ENCODE results near the gene GALNT2. TPM values are rescaled to one million over a fixed set of nuclear protein-coding genes. Genes with fewer than 3 reads are reported as not detected.
A peak's percentile ranks its signal among the peaks of the same experiment; 100 is the strongest.

The GALNT2 gene
- total RNA-seq, 1 donor: 69.5 TPM

DNA sequence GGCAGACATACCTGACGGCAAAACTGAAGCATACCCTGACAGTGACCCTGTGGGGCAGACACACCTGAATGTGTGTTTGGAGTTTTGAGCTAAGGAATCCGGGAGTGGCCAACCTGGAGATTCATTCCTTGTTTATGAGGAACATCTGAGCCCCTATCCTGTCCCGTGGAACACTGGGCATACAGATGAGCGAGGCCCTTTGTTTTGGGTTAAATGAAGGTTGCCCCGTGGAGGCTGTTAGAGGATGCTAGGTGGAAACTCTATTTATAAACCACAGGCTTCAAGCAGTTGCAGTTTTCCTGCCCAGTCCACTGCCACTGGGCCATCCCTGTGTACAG lies 18.1 kb downstream of the GALNT2 start:
- TF ChIP-seq, protein P1, sequence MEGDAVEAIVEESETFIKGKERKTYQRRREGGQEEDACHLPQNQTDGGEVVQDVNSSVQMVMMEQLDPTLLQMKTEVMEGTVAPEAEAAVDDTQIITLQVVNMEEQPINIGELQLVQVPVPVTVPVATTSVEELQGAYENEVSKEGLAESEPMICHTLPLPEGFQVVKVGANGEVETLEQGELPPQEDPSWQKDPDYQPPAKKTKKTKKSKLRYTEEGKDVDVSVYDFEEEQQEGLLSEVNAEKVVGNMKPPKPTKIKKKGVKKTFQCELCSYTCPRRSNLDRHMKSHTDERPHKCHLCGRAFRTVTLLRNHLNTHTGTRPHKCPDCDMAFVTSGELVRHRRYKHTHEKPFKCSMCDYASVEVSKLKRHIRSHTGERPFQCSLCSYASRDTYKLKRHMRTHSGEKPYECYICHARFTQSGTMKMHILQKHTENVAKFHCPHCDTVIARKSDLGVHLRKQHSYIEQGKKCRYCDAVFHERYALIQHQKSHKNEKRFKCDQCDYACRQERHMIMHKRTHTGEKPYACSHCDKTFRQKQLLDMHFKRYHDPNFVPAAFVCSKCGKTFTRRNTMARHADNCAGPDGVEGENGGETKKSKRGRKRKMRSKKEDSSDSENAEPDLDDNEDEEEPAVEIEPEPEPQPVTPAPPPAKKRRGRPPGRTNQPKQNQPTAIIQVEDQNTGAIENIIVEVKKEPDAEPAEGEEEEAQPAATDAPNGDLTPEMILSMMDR (IDR thresholded peaks at IDR 0.05; ENCODE audit: insufficient read depth, low read depth, low read length): no peak
- no peak overlapping the region for H3K4me3 ChIP-seq (ENCODE audit: low read depth, low read length)
- no peak for DNase-seq (ENCODE audit: low read depth)

DNA sequence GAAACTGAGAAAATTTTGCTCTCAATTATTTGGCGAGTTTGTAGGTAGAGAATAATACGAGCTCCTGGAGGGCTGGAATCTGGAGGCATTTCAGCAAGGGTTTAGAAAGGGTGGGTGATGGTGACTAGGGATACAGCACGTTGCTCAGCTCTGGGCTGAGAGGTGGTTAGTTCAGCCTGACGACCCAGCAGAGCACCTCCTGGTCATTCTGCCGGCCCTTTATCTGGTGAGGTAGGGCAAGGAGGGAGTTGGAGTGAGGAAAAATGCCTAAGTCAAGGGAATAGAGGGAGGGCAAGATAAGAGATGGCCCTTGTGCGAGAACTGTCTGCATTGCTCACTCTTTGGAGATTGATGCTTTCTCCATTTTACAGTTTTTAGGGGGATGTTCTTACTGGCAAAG lies 19.1 kb downstream of the GALNT2 start:
- TF ChIP-seq, protein P1 (IDR thresholded peaks at IDR 0.05; ENCODE audit: insufficient read depth, low read depth, low read length): no peak
- no peak overlapping the region for H3K4me3 ChIP-seq (ENCODE audit: low read depth, low read length)
- DNase-seq (ENCODE audit: low read depth): no peak

DNA sequence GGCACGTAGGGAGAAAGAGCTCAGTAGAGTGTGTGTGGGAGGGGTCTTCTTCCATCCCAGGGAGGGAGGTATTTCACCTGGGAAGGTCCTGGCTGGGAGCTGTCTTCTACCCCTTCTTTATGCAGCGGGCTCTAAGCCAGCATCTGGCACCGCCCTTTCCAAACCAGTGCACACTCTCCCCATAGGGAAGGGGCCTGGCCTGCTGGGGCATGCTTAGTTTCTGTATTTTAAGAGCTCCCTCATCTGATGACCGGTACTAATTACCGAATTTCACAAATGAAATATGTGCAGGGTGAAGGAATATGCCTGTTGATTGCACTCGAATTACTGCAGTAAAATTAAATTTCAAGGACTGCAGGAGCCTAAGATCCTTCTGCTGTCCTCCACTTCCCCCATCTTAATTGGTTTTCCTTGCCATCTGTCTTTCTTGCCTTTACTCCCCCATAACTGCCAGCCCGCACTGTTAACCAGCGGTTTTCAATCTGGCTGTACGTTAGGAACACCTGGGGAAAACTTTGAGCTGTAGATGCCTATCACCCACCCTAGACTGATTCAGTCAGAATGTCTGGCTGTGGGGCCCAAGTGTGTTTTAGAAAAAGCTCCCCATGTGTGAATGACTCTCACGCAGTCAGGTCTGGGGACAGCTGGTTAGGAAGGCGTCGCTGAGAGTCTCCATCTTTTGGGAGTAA lies 20.1 kb downstream of the GALNT2 start:
- H3K4me3 ChIP-seq (ENCODE audit: low read depth, low read length): no peak overlapping the region
- no peak for DNase-seq (ENCODE audit: low read depth)
- TF ChIP-seq, protein P1 (IDR thresholded peaks at IDR 0.05; ENCODE audit: insufficient read depth, low read depth, low read length): no peak

GRCh38 chr1:230087717-230088105 lies 20.7 kb downstream of the GALNT2 start:
- H3K4me3 ChIP-seq (ENCODE audit: low read depth, low read length): no peak overlapping the region
- no peak for DNase-seq (ENCODE audit: low read depth)
- TF ChIP-seq, protein P1 (IDR thresholded peaks at IDR 0.05; ENCODE audit: insufficient read depth, low read depth, low read length): no peak

DNA sequence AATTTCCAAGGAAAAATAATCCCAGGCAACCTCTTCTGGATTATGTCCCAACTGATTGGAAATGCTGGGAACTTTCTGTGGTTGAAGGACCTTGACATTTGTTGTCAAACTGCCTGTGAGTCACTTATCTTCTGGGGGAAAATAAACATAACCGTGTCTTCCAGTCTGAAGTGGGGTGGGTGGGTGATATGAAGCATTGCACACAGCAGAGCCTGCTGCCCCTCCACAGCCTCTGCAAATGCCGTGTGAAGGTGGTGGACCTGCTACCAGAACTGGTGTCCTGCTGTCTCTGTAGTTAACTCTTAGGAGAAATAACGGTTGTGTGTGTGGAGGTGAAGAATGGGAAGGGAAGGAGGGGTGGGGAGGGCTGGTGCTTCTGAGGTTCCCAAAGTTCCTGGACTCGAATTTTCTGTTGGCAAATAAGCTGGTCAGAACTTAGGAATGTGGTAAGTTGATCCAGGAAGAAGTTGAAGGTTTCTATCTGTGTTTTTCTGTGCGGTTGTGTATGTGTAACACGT lies 23.2 kb downstream of the GALNT2 start:
- TF ChIP-seq, protein P1 (IDR thresholded peaks at IDR 0.05; ENCODE audit: insufficient read depth, low read depth, low read length): no peak
- peak; percentile 84 for DNase-seq (ENCODE audit: low read depth)
- H3K4me3 ChIP-seq (ENCODE audit: low read depth, low read length): peak overlapping the region; percentile 21

- H3K4me3 ChIP-seq (ENCODE audit: low read depth, low read length): no peak overlapping the region
- TF ChIP-seq, protein P1 (IDR thresholded peaks at IDR 0.05; ENCODE audit: insufficient read depth, low read depth, low read length): no peak
- DNase-seq (ENCODE audit: low read depth): no peak
Observed at GRCh38 chr1:230091473-230092231, 24.6 kb downstream of the GALNT2 start.
